Measurements from ENCODE around the gene C3orf20. TPM values are rescaled to one million over a fixed set of nuclear protein-coding genes. Genes with fewer than 3 reads are reported as not detected.

The C3orf20 gene
- polyA plus RNA-seq, 3 donors, result not detected

- WGBS, 3 donors, result 35 to 36% (median 35%) methylated on average over 12 of the region's 12 CpGs
- no peak overlapping the region for H3K27ac ChIP-seq (ENCODE audit: low read depth, low read length)
Observed at GRCh38 chr3:14780927-14781507, 106.1 kb downstream of the C3orf20 start.

GRCh38 chr3:14783480-14784086 is 108.6 kb downstream of the C3orf20 start:
- 79 to 84% (median 82%) methylated on average over 2 of the region's 2 CpGs for WGBS, 3 donors
- no peak overlapping the region for H3K27ac ChIP-seq (ENCODE audit: low read depth, low read length)

GRCh38 chr3:14784087-14784681 is 109.2 kb downstream of the C3orf20 start:
- whole genome bisulfite sequencing, 3 donors, result 57 to 71% (median 63%) methylated on average over 8 of the region's 8 CpGs
- no peak overlapping the region for H3K27ac ChIP-seq (ENCODE audit: low read depth, low read length)

- WGBS, 3 donors, result 83 to 84% (median 84%) methylated on average over 20 of the region's 20 CpGs
- H3K27ac ChIP-seq (ENCODE audit: low read depth, low read length), result no peak overlapping the region
Observed at GRCh38 chr3:14785207-14786155, 110.5 kb downstream of the C3orf20 start.

GRCh38 chr3:14786369-14786768 is 111.4 kb downstream of the C3orf20 start:
- WGBS, 3 donors, result 95 to 98% (median 96%) methylated on average over 3 of the region's 3 CpGs
- no peak overlapping the region for H3K27ac ChIP-seq (ENCODE audit: low read depth, low read length)

- H3K27ac ChIP-seq (ENCODE audit: low read depth, low read length), result no peak overlapping the region
- 29 to 62% (median 50%) methylated on average over 7 of the region's 7 CpGs for WGBS, 3 donors
Observed at GRCh38 chr3:14787630-14788029, 112.7 kb downstream of the C3orf20 start.

GRCh38 chr3:14788644-14789043 is 113.7 kb downstream of the C3orf20 start:
- H3K27ac ChIP-seq (ENCODE audit: low read depth, low read length), result no peak overlapping the region
- 88 to 95% (median 95%) methylated on average over 7 of the region's 7 CpGs for WGBS, 3 donors

GRCh38 chr3:14789221-14789620 is 114.3 kb downstream of the C3orf20 start:
- no peak overlapping the region for H3K27ac ChIP-seq (ENCODE audit: low read depth, low read length)
- 76 to 82% (median 79%) methylated on average over 5 of the region's 5 CpGs for WGBS, 3 donors

GRCh38 chr3:14789640-14790285 is 114.8 kb downstream of the C3orf20 start:
- H3K27ac ChIP-seq (ENCODE audit: low read depth, low read length), result no peak overlapping the region
- 66 to 80% (median 80%) methylated on average over 10 of the region's 10 CpGs for WGBS, 3 donors

GRCh38 chr3:14791343-14791945 is 116.5 kb downstream of the C3orf20 start:
- H3K27ac ChIP-seq (ENCODE audit: low read depth, low read length), result no peak overlapping the region
- WGBS, 3 donors, result 21 to 27% (median 25%) methylated on average over 15 of the region's 15 CpGs

- H3K27ac ChIP-seq (ENCODE audit: low read depth, low read length), result no peak overlapping the region
- WGBS, 3 donors, result 78 to 89% (median 86%) methylated on average over 9 of the region's 9 CpGs
Observed at GRCh38 chr3:14792691-14793121, 117.8 kb downstream of the C3orf20 start.

- 47 to 68% (median 57%) methylated on average over 15 of the region's 15 CpGs for WGBS, 3 donors
- no peak overlapping the region for H3K27ac ChIP-seq (ENCODE audit: low read depth, low read length)
Observed at GRCh38 chr3:14793126-14793857, 118.4 kb downstream of the C3orf20 start.

GRCh38 chr3:14793858-14794234 is 118.9 kb downstream of the C3orf20 start:
- no peak overlapping the region for H3K27ac ChIP-seq (ENCODE audit: low read depth, low read length)
- 64 to 72% (median 71%) methylated on average over 5 of the region's 5 CpGs for WGBS, 3 donors

GRCh38 chr3:14794435-14794834 is 119.5 kb downstream of the C3orf20 start:
- H3K27ac ChIP-seq (ENCODE audit: low read depth, low read length), result no peak overlapping the region
- 80 to 89% (median 86%) methylated on average over 2 of the region's 2 CpGs for WGBS, 3 donors

- H3K27ac ChIP-seq (ENCODE audit: low read depth, low read length), result no peak overlapping the region
- 55 to 75% (median 71%) methylated on average over 2 of the region's 2 CpGs for WGBS, 3 donors
Observed at GRCh38 chr3:14795996-14796395, 121.1 kb downstream of the C3orf20 start.

- 57 to 67% (median 60%) methylated on average over 14 of the region's 14 CpGs for WGBS, 3 donors
- no peak overlapping the region for H3K27ac ChIP-seq (ENCODE audit: low read depth, low read length)
Observed at GRCh38 chr3:14796403-14797077, 121.6 kb downstream of the C3orf20 start.

- H3K27ac ChIP-seq (ENCODE audit: low read depth, low read length), result no peak overlapping the region
- 67 to 90% (median 82%) methylated on average over 4 of the region's 4 CpGs for WGBS, 3 donors
Observed at GRCh38 chr3:14797731-14798130, 122.8 kb downstream of the C3orf20 start.

Data from adipose tissue (tissue), 3 donors.